B cell (primary cell): ENCODE results near the gene TBCD. TPM values are rescaled to one million over a fixed set of nuclear protein-coding genes. Genes with fewer than 3 reads are reported as not detected.

Source experiments
- ATAC-seq: fragments of 200-7000 bp; cut with Tn5 transposase; one replicate; pipeline ENCODE4 v1.10.0; 2021; ENCODE audit warnings: low read depth, mild to moderate bottlenecking, moderate number of reproducible peaks, moderate library complexity
- CTCF ChIA-PET: fragments of 350-600 bp; sonication (Branson Sonifier 250); formaldehyde crosslinking; loops from one replicate; lab custom pipeline; 2021; ENCODE audit warnings: antibody characterized with exemption, inconsistent platforms; lab: Charles Lee
- POLR2A ChIA-PET: fragments of 350-600 bp; sonication (Branson Sonifier 250); formaldehyde crosslinking; loops from one replicate; lab custom pipeline; 2021; ENCODE audit warnings: antibody characterized with exemption; lab: Charles Lee
- DNase-seq: peaks from one replicate; pipeline ENCODE4 v3.0.0; 2013
- H2AFZ ChIP-seq: 2 replicates; pipeline ENCODE4 v1.6.1; 2012; ENCODE audit warnings: mild to moderate bottlenecking, low read depth, low read length; ENCODE audit not compliant: insufficient read depth, poor library complexity, severe bottlenecking
- H3K27ac ChIP-seq, 2 donors: 1 replicate in 1 of 2; 2 replicates in 1 of 2; pipeline ENCODE4 v1.5.1; 2012 to 2013; ENCODE audit warnings: low read length in 2 of 2, mild to moderate bottlenecking in 2 of 2, moderate library complexity in 1 of 2
- H3K27me3 ChIP-seq, 4 experiments: fragments of 200-600 bp in 1 of 4; sonication (generic) in 1 of 4; replicated peaks in 1 of 4; 1 replicate in 2 of 4; 2 replicates in 2 of 4; pipeline versions ENCODE4 v1.6.1 to v1.7.0; 2013 to 2016; ENCODE audit warnings: low read length in 3 of 4, mild to moderate bottlenecking in 2 of 4, mixed read lengths in 1 of 4, moderate library complexity in 1 of 4; ENCODE audit not compliant: insufficient read depth in 4 of 4, control insufficient read depth in 3 of 4; ENCODE audit errors: control extremely low read depth in 1 of 4
- H3K36me3 ChIP-seq, 2 experiments: replicated peaks in 1 of 2; 1 replicate in 1 of 2; 2 replicates in 1 of 2; pipeline versions ENCODE4 v1.6.1 to v1.7.1; 2013; ENCODE audit warnings: low read length in 1 of 2; ENCODE audit not compliant: insufficient read depth in 2 of 2, control insufficient read depth in 1 of 2; ENCODE audit errors: control extremely low read depth in 1 of 2, extremely low read depth in 1 of 2
- H3K4me1 ChIP-seq, 2 donors: fragments of 200-600 bp in 1 of 2; sonication (generic) in 1 of 2; 1 replicate in 1 of 2; 2 replicates in 1 of 2; pipeline versions ENCODE4 v1.5.1 to v1.6.1; 2013 to 2017; ENCODE audit warnings: low read length in 2 of 2; ENCODE audit not compliant: control insufficient read depth in 2 of 2, insufficient read depth in 2 of 2
- H3K4me2 ChIP-seq: replicated peaks from 2 replicates; pipeline ENCODE3; 2012; ENCODE audit warnings: mild to moderate bottlenecking, low read depth, low read length; ENCODE audit not compliant: poor library complexity, severe bottlenecking
- H3K4me3 ChIP-seq, 5 experiments: fragments of 200-600 bp in 1 of 5; sonication (generic) in 1 of 5; 1 replicate in 3 of 5; 2 replicates in 2 of 5; pipeline versions ENCODE4 v1.5.1 to v1.7.0; 2011 to 2016; ENCODE audit warnings: low read length in 4 of 5, mild to moderate bottlenecking in 4 of 5, low read depth in 2 of 5, control low read depth in 1 of 5, moderate library complexity in 1 of 5; ENCODE audit not compliant: insufficient read depth in 1 of 5; ENCODE audit errors: control extremely low read depth in 1 of 5, extremely low read depth in 1 of 5
- H3K79me2 ChIP-seq: fragments of 200-600 bp; sonication (generic); one replicate; pipeline ENCODE4 v1.6.0; 2016; ENCODE audit warnings: low read length; ENCODE audit not compliant: control insufficient read depth, insufficient read depth
- H3K9ac ChIP-seq: fragments of 200-600 bp; sonication (generic); 2 replicates; pipeline ENCODE4 v1.6.1; 2017; ENCODE audit warnings: mild to moderate bottlenecking, low read length, moderate library complexity
- H3K9me3 ChIP-seq, 3 donors: one replicate each; pipeline versions ENCODE4 v1.6.1 to v1.7.1; 2013; ENCODE audit warnings: low read length in 2 of 3; ENCODE audit not compliant: control insufficient read depth in 2 of 3, insufficient read depth in 1 of 3; ENCODE audit errors: control extremely low read depth in 1 of 3
- H4K20me1 ChIP-seq: 2 replicates; pipeline ENCODE4 v1.6.0; 2012; ENCODE audit warnings: mild to moderate bottlenecking, low read length; ENCODE audit not compliant: insufficient read depth, control insufficient read depth, poor library complexity, severe bottlenecking
- H3K27ac Mint-ChIP-seq: one replicate; pipeline ENCODE4 v1.8.0; 2021; ENCODE audit warnings: mixed read lengths
- H3K27me3 Mint-ChIP-seq: one replicate; pipeline ENCODE4 v1.8.0; 2021; ENCODE audit warnings: mixed read lengths
- H3K4me1 Mint-ChIP-seq: one replicate; pipeline ENCODE4 v1.8.0; 2021; ENCODE audit warnings: mixed read lengths
- H3K4me3 Mint-ChIP-seq: one replicate; pipeline ENCODE4 v1.8.0; 2021; ENCODE audit warnings: mixed read lengths
- H3K9me3 Mint-ChIP-seq: one replicate; pipeline ENCODE4 v1.8.0; 2022; ENCODE audit warnings: mixed read lengths; ENCODE audit not compliant: insufficient read depth
- EZH2 ChIP-seq: IDR thresholded peaks from 2 replicates; pipeline ENCODE4 v1.6.1; 2012; ENCODE audit warnings: borderline replicate concordance, low read depth, mild to moderate bottlenecking, moderate library complexity, low read length; ENCODE audit not compliant: insufficient read depth, poor library complexity, severe bottlenecking
- WGBS: methylation state at CpG from one replicate; pipeline ENCODE4 v1.1.5; 2013; ENCODE audit warnings: missing lambda C conversion rate; ENCODE audit not compliant: insufficient coverage; 5-methylcytosine and 5-hydroxymethylcytosine counted together
- intact Hi-C: fragments of 100-400 bp; cut with micrococcal nuclease; formaldehyde crosslinking; loops from one replicate; pipeline ENCODE4 v1.10.0; 2022
- polyA plus RNA-seq: library from polyadenylated mRNA; depleted of rRNA; stranded (reverse); fragments of >200 nt; gene quantifications from 2 replicates; pipeline ENCODE4 v1.2.3, GENCODE V29; 2012
- total RNA-seq, 2 donors: library from RNA; stranded (reverse); fragments of 120-200 nt in 1 of 2; gene quantifications; 1 replicate in 1 of 2; 2 replicates in 1 of 2; pipeline versions ENCODE4 v1.2.3 to v1.2.4, GENCODE V29; 2013 to 2022
- TF ChIP-seq, protein P1 (sequence below): fragments of 200-600 bp; IDR thresholded peaks from one replicate; pipeline ENCODE4 v1.8.0; 2022; ENCODE audit warnings: antibody characterized with exemption, mild to moderate bottlenecking

Gene TBCD
- total and polyA plus RNA-seq, 2 donors (not counting 1 experiment from before 2014, with no cell fraction given): 60.8 to 101 TPM

GRCh38 chr17:82926081-82926480 lies 174.2 kb downstream of the TBCD start:
- peaks cover 0 to 33% of the 10 kb centered on the region in 2 experiments for H3K36me3 ChIP-seq
- H3K4me2 ChIP-seq: no peak overlapping the region
- no peak overlapping the region for H3K27ac ChIP-seq
- Mint-ChIP-seq H3K4me3 (no peak overlapping the region), H3K9me3 (no peaks in the 10 kb centered on the region), H3K27ac (no peak overlapping the region), H3K4me1 (no peaks in the 10 kb centered on the region), H3K27me3 (no peaks in the 10 kb centered on the region)
- H3K79me2 ChIP-seq: no peaks in the 10 kb centered on the region
- intact Hi-C loops: no loop called here
- H3K4me1 ChIP-seq: no peaks in the 10 kb centered on the region
- TF ChIP-seq EZH2: no peak
- TF ChIP-seq, protein P1, sequence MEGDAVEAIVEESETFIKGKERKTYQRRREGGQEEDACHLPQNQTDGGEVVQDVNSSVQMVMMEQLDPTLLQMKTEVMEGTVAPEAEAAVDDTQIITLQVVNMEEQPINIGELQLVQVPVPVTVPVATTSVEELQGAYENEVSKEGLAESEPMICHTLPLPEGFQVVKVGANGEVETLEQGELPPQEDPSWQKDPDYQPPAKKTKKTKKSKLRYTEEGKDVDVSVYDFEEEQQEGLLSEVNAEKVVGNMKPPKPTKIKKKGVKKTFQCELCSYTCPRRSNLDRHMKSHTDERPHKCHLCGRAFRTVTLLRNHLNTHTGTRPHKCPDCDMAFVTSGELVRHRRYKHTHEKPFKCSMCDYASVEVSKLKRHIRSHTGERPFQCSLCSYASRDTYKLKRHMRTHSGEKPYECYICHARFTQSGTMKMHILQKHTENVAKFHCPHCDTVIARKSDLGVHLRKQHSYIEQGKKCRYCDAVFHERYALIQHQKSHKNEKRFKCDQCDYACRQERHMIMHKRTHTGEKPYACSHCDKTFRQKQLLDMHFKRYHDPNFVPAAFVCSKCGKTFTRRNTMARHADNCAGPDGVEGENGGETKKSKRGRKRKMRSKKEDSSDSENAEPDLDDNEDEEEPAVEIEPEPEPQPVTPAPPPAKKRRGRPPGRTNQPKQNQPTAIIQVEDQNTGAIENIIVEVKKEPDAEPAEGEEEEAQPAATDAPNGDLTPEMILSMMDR: no peak
- H3K27me3 ChIP-seq: no peaks in the 10 kb centered on the region
- H3K9ac ChIP-seq: no peak overlapping the region
- H2AFZ ChIP-seq: no peak overlapping the region
- H3K9me3 ChIP-seq: no peaks in the 10 kb centered on the region
- DNase-seq (no peak), ATAC-seq (no peak)
- POLR2A ChIA-PET: no interaction called here
- no peaks in the 10 kb centered on the region for H4K20me1 ChIP-seq
- CTCF ChIA-PET: interaction anchor here (1.7 kb wide), 1 partner anchor 145 kb away, joined by 5 read pairs; no protein-coding TSS in a partner anchor
- H3K4me3 ChIP-seq: no peak overlapping the region
- 98% methylated on average over 5 of the region's 12 CpGs for WGBS

DNA sequence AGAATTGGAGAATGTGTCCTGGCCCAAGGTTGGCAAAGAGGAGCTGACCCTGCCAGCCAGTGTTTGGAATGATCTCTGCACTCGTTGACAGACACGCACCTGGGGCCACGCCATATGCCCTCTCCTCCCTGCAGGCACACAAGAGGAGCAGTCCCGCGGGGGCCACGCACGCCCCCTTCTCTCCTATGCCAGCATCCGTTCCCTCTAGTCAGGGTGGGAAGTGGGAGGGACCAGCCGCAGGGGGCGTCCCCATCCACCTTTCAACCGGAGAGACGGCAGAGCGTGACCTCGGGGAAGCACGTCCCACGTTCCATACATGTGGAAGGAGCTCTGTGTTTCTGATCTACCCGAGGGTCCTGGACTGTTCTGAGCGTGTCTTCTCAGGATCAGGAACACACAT lies 174.9 kb downstream of the TBCD start:
- ATAC-seq: no peak
- Mint-ChIP-seq H3K4me3 (no peak overlapping the region), H3K9me3 (no peaks in the 10 kb centered on the region), H3K4me1 (no peaks in the 10 kb centered on the region), H3K27ac (no peak overlapping the region), H3K27me3 (no peaks in the 10 kb centered on the region)
- peaks cover 0 to 35% of the 10 kb centered on the region in 2 experiments for H3K36me3 ChIP-seq
- CTCF ChIA-PET: interaction anchor here (1.7 kb wide), 1 partner anchor 145 kb away, joined by 5 read pairs; no protein-coding TSS in a partner anchor
- H3K9ac ChIP-seq: no peak overlapping the region
- WGBS: 92% methylated on average over 15 of the region's 18 CpGs
- no peaks in the 10 kb centered on the region for H3K9me3 ChIP-seq
- H3K79me2 ChIP-seq: no peaks in the 10 kb centered on the region
- H4K20me1 ChIP-seq: no peaks in the 10 kb centered on the region
- DNase-seq: no peak
- H3K4me1 ChIP-seq: no peaks in the 10 kb centered on the region
- no peak overlapping the region for H2AFZ ChIP-seq
- no peak overlapping the region for H3K4me2 ChIP-seq
- no peak overlapping the region for H3K27ac ChIP-seq
- H3K4me3 ChIP-seq: no peak overlapping the region
- no peak for TF ChIP-seq EZH2
- TF ChIP-seq, protein P1: no peak
- POLR2A ChIA-PET: no interaction called here
- intact Hi-C loops: no loop called here
- no peaks in the 10 kb centered on the region for H3K27me3 ChIP-seq
